GM21737 (cell line): ENCODE results near the gene DGKI.
"Not testable (repeated sequence)": the region's sequence is repeated elsewhere in the genome, so short reads cannot be mapped to it uniquely, and the experiment has no call there.

ENCODE experiments used
- ATAC-seq: cut with Tn5 transposase; IDR thresholded peaks from one replicate; pipeline ENCODE4 v1.9.1; 2021; ENCODE audit warnings: mild to moderate bottlenecking, moderate library complexity; ENCODE audit not compliant: unreplicated experiment

Gene DGKI

DNA sequence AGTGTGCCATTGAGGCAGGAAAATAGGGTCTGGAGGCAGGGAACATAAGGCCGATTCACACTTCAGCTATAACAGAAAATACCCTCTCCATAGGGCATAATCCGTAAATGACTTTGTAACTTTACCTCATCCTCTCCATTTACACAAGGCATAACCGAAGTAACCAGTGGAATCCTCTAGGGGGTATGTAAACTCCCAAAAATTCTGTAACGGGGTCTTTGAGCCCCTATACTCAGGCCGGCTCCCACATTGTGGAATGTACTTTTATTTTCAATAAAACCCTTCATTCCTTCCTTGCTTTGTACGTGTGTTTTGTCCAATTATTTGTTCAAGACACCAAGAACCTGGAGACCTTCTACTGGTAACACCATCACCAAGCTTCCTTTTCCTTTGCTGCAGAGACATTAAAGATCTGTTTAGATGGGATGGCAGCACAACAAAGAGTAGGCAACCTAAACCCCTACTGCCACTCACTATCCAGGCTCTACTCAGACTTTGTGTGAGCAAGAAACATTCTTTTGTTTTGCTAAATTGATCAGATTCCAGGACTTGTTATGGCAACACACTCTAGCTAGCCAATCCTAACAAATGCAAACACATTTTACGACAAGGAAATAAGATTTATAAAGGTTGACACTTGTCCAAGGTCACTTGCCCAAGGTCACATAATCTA, 99.3 kb downstream of the DGKI start:
- ATAC-seq = no peak

DNA sequence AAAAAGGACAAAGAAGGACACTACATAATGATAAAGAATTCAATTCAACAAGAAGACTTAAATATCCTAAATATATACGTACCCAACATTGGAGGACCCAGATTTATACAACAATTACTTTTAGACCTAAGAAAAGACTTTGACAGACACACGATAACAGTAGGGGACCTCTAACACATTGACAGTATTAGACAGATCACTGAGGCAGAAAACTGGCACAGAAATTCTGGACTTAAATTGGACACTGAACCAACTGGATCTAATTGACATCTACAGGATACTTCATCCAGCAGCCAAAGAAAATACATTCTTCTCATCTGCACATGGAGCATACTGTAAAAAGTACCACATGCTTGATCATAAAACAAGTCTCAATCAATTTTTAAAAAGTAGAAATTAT, 103.8 kb downstream of the DGKI start:
- no peak for ATAC-seq

- ATAC-seq = no peak
Measured at GRCh38 chr7:137742051-137742450, 104.7 kb downstream of the DGKI start.

DNA sequence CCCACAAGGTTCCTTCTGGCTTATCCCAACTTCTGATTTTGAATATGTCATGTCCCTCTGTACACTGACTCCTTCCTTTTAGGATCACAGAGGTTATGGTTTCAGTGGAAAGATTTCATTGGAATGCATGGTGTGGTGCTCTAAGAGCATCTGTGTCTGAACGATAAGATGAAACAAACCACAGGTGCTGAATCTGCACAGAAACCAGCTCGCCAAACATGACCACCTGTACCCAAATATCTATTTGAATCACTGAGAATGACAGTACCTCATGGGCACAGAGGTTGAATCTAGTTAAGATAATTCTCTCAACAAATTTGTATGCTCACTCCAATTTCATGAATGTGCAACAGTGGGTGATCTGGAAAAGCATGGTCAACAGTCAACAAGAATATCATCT, 105.3 kb downstream of the DGKI start:
- no peak for ATAC-seq

- no peak for ATAC-seq
Measured at GRCh38 chr7:137734221-137734620, 112.6 kb downstream of the DGKI start.

GRCh38 chr7:137732168-137732567, 114.6 kb downstream of the DGKI start:
- ATAC-seq = no peak

- no peak for ATAC-seq
Measured at GRCh38 chr7:137731436-137731835, 115.3 kb downstream of the DGKI start.

GRCh38 chr7:137728426-137728825, 118.3 kb downstream of the DGKI start:
- no peak for ATAC-seq

DNA sequence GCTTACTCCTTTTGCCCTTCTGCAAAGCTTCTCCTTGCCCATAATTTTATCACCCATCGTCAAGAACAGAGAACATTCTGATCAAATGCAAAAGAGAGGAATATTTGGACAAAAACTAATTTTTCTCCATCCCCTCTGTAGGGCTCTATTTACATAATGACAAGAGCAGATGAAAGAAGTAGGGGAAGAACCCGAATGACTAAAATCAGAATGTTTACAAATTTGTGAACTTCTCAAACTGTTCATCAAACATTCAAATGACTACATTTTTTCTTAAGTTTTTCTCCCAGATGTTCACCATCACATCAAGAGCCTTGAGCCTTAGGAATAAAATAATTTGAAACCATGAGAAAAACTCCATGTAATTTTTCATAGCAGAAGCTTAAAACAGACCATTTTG, 119.4 kb downstream of the DGKI start:
- ATAC-seq = no peak

GRCh38 chr7:137718355-137718754, 128.4 kb downstream of the DGKI start:
- ATAC-seq = no peak

DNA sequence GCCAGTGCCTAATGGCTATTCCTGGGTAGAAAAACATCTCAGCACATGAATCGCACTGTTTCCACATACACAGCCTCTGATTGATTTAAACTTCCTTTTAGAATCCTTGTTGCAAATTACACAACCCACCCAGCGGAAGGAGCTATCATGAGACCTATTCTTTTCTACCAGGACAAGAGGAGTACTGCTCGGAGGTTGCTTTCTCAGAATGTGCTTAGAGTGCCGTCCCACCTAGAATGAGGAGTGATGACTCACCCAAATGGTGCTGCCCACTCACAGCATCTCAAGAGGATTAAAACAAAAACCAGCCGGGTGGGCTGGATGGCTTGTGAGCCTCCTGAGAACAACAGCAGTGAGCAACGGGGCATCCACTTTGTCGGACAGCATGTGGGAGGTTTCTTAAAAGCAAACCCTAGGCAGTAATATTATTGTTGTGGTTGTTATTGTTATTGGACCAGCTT, 128.9 kb downstream of the DGKI start:
- ATAC-seq = no peak

GRCh38 chr7:137717045-137717444, 129.7 kb downstream of the DGKI start:
- ATAC-seq = no peak

- no peak for ATAC-seq
Measured at GRCh38 chr7:137716061-137716460, 130.7 kb downstream of the DGKI start.

DNA sequence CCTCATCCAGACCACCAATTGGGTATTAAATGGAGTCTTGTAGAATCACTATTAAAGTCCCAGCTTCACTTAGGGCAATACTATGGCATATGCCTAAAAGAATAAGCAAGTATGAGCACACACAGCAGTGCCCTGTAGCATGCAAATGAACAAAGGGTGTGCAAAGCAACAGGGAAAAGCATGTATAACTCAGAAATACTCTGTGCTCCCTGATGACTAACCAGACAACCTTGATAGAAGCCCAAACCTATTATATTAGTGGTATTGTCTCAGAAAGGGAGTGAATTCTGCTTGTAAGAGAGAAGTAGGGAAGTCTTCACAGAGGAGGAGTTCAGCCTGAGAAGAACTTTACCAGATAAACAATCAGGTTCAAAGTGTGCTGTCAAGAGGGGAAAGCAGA, 131.2 kb downstream of the DGKI start:
- no peak for ATAC-seq

DNA sequence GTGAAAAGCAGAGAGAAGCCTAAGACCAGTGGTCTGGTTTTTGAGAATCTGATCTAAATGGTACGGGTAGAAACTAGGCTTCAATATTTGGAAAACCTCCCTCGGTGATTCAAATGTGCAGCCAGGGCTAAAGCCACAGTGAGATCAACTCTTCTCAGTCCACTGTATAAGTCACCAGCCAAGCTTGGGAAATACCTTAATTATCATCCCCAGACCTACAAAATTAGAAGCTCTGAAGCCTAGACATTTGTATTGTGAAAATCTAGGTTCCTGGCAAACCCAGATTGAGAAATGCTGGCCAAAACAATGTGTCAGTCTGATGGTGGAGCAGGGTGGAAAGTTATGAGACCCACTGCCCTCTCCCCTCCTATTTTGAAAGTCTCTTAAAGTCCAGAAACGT, 131.7 kb downstream of the DGKI start:
- ATAC-seq = no peak

DNA sequence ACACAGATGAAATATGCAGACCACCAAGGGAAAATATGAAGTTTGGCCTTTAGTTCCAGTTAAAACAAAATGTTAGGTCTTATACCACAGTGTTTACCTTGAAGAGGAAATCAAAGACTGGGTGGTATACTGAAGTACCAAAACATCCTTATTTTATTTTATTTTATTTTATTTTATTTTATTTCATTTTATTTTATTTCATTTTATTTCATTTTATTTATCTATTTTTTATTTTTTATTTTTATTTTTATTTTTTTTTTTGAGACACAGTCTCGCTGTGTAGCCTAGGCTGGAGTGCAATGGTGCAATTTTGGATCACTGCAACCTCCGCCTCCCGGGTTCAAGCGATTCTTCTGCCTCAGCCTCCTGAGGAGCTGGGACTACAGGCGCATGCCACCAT, 140.4 kb downstream of the DGKI start:
- ATAC-seq = not testable (repeated sequence)

GRCh38 chr7:137704723-137705122, 142.1 kb downstream of the DGKI start:
- no peak for ATAC-seq

GRCh38 chr7:137703291-137704010, 143.3 kb downstream of the DGKI start:
- ATAC-seq = no peak

DNA sequence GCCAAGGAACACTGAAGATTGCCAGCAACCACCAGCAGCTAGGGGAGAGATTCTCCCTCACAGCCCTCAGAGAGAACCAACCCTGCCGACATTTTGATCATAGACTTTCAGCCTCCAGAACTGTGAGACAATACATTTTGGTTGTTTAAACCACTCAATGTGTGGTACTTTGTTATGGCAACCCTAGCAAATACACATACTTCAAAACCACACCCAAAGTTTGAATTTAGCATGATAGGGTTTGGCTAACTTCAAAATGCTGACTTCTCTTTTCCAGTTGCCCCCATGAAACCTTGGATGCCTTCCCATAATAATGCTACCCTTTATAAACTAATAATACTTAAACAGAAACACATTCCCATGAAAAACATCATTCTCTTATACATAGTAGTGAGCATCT, 149.8 kb downstream of the DGKI start:
- no peak for ATAC-seq

- ATAC-seq = no peak
Measured at GRCh38 chr7:137696376-137696775, 150.4 kb downstream of the DGKI start.

GRCh38 chr7:137695942-137696341, 150.8 kb downstream of the DGKI start:
- no peak for ATAC-seq

DNA sequence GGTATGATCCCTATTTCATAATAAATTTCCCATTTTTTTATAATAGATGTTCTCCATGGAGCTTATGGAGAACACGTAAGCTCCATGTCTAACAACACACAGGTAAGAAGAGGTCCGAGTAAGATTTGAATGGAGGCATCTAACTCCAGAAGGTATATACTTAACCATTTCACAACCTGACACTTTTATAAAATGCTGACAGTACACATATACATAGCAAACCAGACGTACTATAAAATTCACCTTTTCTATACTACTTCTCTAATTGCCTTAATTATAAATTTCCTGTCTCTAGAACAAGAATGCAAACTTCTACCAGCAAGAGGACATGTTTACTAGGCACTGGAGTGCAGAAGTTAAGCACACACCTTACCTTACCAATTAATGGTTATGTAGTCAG, 151.3 kb downstream of the DGKI start:
- ATAC-seq = no peak

- ATAC-seq = no peak
Measured at GRCh38 chr7:137694405-137694804, 152.4 kb downstream of the DGKI start.
